HAP-1 (cell line): ENCODE measurements around the gene EXD3.

Experiments used
- DNase-seq, 2 experiments: peaks; one replicate each; pipeline ENCODE4 v3.0.0-alpha.2; 2016 to 2020; ENCODE audit warnings: low spot score in 2 of 2
- H3K27me3 ChIP-seq: fragments of 250-450 bp; sonication (Bioruptor Pico); 2 replicates; pipeline ENCODE4 v1.5.1; 2020; ENCODE audit warnings: low read depth, mild to moderate bottlenecking, moderate library complexity
- H3K36me3 ChIP-seq: fragments of 250-450 bp; sonication (Bioruptor Pico); replicated peaks from 2 replicates; pipeline ENCODE4 v1.5.1; 2020; ENCODE audit warnings: mild to moderate bottlenecking
- H3K4me1 ChIP-seq: fragments of 250-450 bp; sonication (Bioruptor Pico); 2 replicates; pipeline ENCODE4 v1.5.1; 2020; ENCODE audit warnings: mild to moderate bottlenecking
- H3K4me3 ChIP-seq: fragments of 250-450 bp; sonication (Bioruptor Pico); 2 replicates; pipeline ENCODE4 v1.5.1; 2020; ENCODE audit warnings: mild to moderate bottlenecking, moderate library complexity
- H3K9me3 ChIP-seq: fragments of 250-450 bp; sonication (Bioruptor Pico); 2 replicates; pipeline ENCODE4 v1.5.1; 2020; ENCODE audit warnings: mild to moderate bottlenecking, moderate library complexity
- in situ Hi-C: fragments of 300-500 bp; cut with MboI; formaldehyde crosslinking; loops from 3 replicates; pipeline ENCODE4 v1.14.3; 2020; ENCODE audit warnings: low sequenced_read_pairs, inconsistent platforms, mixed read lengths

Gene EXD3

GRCh38 chr9:137368431-137369035 is 54.4 kb downstream of the EXD3 start:
- Histone ChIP-seq H3K27me3 (no peaks in the 10 kb centered on the region), H3K4me1 (no peaks in the 10 kb centered on the region), H3K4me3 (no peak overlapping the region), H3K36me3 (no peaks in the 10 kb centered on the region), H3K9me3 (no peaks in the 10 kb centered on the region)
- in situ Hi-C loops: no loop called here
- DNase-seq: peak in 1 of 2 experiments; percentile 1

GRCh38 chr9:137367506-137368430 is 55.2 kb downstream of the EXD3 start:
- peak in 1 of 2 experiments; percentile 4 for DNase-seq
- Histone ChIP-seq H3K27me3 (no peaks in the 10 kb centered on the region), H3K36me3 (no peaks in the 10 kb centered on the region), H3K4me3 (no peak overlapping the region), H3K9me3 (no peaks in the 10 kb centered on the region), H3K4me1 (no peaks in the 10 kb centered on the region)
- in situ Hi-C loops: no loop called here

- in situ Hi-C loops: no loop called here
Measured at GRCh38 chr9:137366891-137367381, 56.0 kb downstream of the EXD3 start.

GRCh38 chr9:137366445-137366810 is 56.5 kb downstream of the EXD3 start:
- no peaks in the 10 kb centered on the region for H3K9me3 ChIP-seq
- DNase-seq: no peak
- no peaks in the 10 kb centered on the region for H3K27me3 ChIP-seq
- H3K4me3 ChIP-seq: no peak overlapping the region
- in situ Hi-C loops: no loop called here
- no peaks in the 10 kb centered on the region for H3K4me1 ChIP-seq
- H3K36me3 ChIP-seq: no peaks in the 10 kb centered on the region

More at GRCh38 chr9:137366891-137367381, 56.0 kb downstream of the EXD3 start:
- H3K4me3 ChIP-seq: no peak overlapping the region
- H3K36me3 ChIP-seq: no peaks in the 10 kb centered on the region
- no peaks in the 10 kb centered on the region for H3K9me3 ChIP-seq
- no peaks in the 10 kb centered on the region for H3K4me1 ChIP-seq
- H3K27me3 ChIP-seq: no peaks in the 10 kb centered on the region
- DNase-seq: peak in 1 of 2 experiments; percentile 6

GRCh38 chr9:137365552-137366444 is 57.2 kb downstream of the EXD3 start:
- no peak overlapping the region for H3K4me3 ChIP-seq
- in situ Hi-C loops: no loop called here
- H3K27me3 ChIP-seq: no peaks in the 10 kb centered on the region
- H3K4me1 ChIP-seq: no peaks in the 10 kb centered on the region
- no peaks in the 10 kb centered on the region for H3K9me3 ChIP-seq
- no peaks in the 10 kb centered on the region for H3K36me3 ChIP-seq
- peak in 1 of 2 experiments; percentile 5 for DNase-seq

- no peak overlapping the region for H3K4me3 ChIP-seq
- no peaks in the 10 kb centered on the region for H3K27me3 ChIP-seq
- in situ Hi-C loops: no loop called here
- DNase-seq: peak in 1 of 2 experiments; percentile 2
- no peaks in the 10 kb centered on the region for H3K9me3 ChIP-seq
- no peaks in the 10 kb centered on the region for H3K36me3 ChIP-seq
- no peaks in the 10 kb centered on the region for H3K4me1 ChIP-seq
Measured at GRCh38 chr9:137365056-137365455, 57.9 kb downstream of the EXD3 start.

- no peak for DNase-seq
- H3K4me1 ChIP-seq: no peaks in the 10 kb centered on the region
- no peaks in the 10 kb centered on the region for H3K36me3 ChIP-seq
- H3K27me3 ChIP-seq: no peaks in the 10 kb centered on the region
- H3K9me3 ChIP-seq: peaks cover 5% of the 10 kb centered on the region
- in situ Hi-C loops: no loop called here
- no peak overlapping the region for H3K4me3 ChIP-seq
Measured at GRCh38 chr9:137359850-137360249, 63.1 kb downstream of the EXD3 start.

GRCh38 chr9:137358126-137358525 is 64.8 kb downstream of the EXD3 start:
- in situ Hi-C loops: no loop called here
- no peaks in the 10 kb centered on the region for H3K27me3 ChIP-seq
- H3K36me3 ChIP-seq: no peaks in the 10 kb centered on the region
- peaks cover 5% of the 10 kb centered on the region for H3K9me3 ChIP-seq
- H3K4me1 ChIP-seq: no peaks in the 10 kb centered on the region
- H3K4me3 ChIP-seq: no peak overlapping the region
- DNase-seq: no peak

- no peak overlapping the region for H3K4me3 ChIP-seq
- DNase-seq: no peak
- H3K27me3 ChIP-seq: no peaks in the 10 kb centered on the region
- no peaks in the 10 kb centered on the region for H3K36me3 ChIP-seq
- no peaks in the 10 kb centered on the region for H3K4me1 ChIP-seq
- H3K9me3 ChIP-seq: peaks cover 5% of the 10 kb centered on the region
- in situ Hi-C loops: no loop called here
Measured at GRCh38 chr9:137357166-137357565, 65.8 kb downstream of the EXD3 start.

- DNase-seq: no peak
- H3K36me3 ChIP-seq: no peaks in the 10 kb centered on the region
- peaks cover 5% of the 10 kb centered on the region for H3K9me3 ChIP-seq
- in situ Hi-C loops: no loop called here
- H3K4me1 ChIP-seq: no peaks in the 10 kb centered on the region
- no peak overlapping the region for H3K4me3 ChIP-seq
- H3K27me3 ChIP-seq: no peaks in the 10 kb centered on the region
Measured at GRCh38 chr9:137355761-137356365, 67.1 kb downstream of the EXD3 start.

GRCh38 chr9:137354845-137355760 is 67.9 kb downstream of the EXD3 start:
- H3K9me3 ChIP-seq: peaks cover 5% of the 10 kb centered on the region
- H3K4me3 ChIP-seq: no peak overlapping the region
- in situ Hi-C loops: no loop called here
- H3K36me3 ChIP-seq: no peaks in the 10 kb centered on the region
- H3K27me3 ChIP-seq: no peaks in the 10 kb centered on the region
- no peak for DNase-seq
- H3K4me1 ChIP-seq: no peaks in the 10 kb centered on the region

- H3K4me1 ChIP-seq: no peaks in the 10 kb centered on the region
- H3K4me3 ChIP-seq: no peak overlapping the region
- DNase-seq: no peak
- H3K36me3 ChIP-seq: no peaks in the 10 kb centered on the region
- no peaks in the 10 kb centered on the region for H3K27me3 ChIP-seq
- in situ Hi-C loops: no loop called here
- peaks cover 5% of the 10 kb centered on the region for H3K9me3 ChIP-seq
Measured at GRCh38 chr9:137354153-137354844, 68.7 kb downstream of the EXD3 start.
